ENCODE data around the gene MYADM. TPM values are rescaled to one million over a fixed set of nuclear protein-coding genes. Genes with fewer than 3 reads are reported as not detected.

The MYADM gene
- total RNA-seq, 1 donor from 2014 or later: 80.4 TPM

- Mint-ChIP-seq H3K36me3 (ENCODE audit: insufficient read depth) (no peaks in the 10 kb centered on the region), H3K9me3 (ENCODE audit: low read depth) (no peaks in the 10 kb centered on the region), H3K27ac (no peak overlapping the region), H3K4me1 (ENCODE audit: low read depth) (peaks cover 8% of the 10 kb centered on the region), H3K27me3 (peaks cover 71% of the 10 kb centered on the region), H3K4me3 (ENCODE audit: low read depth) (no peak overlapping the region)
- TF ChIP-seq CTCF (IDR thresholded peaks at IDR 0.05; ENCODE audit: unreplicated experiment): peak; percentile 45
- DNase-seq (ENCODE audit: low spot score, unreplicated experiment): no peak
Observed at GRCh38 chr19:53912653-53913052, 45.0 kb downstream of the MYADM start.

- Mint-ChIP-seq H3K27ac (no peak overlapping the region), H3K36me3 (ENCODE audit: insufficient read depth) (no peaks in the 10 kb centered on the region), H3K27me3 (peaks cover 56% of the 10 kb centered on the region), H3K9me3 (ENCODE audit: low read depth) (no peaks in the 10 kb centered on the region), H3K4me1 (ENCODE audit: low read depth) (no peaks in the 10 kb centered on the region), H3K4me3 (ENCODE audit: low read depth) (no peak overlapping the region)
- DNase-seq (ENCODE audit: low spot score, unreplicated experiment): no peak
- no peak for TF ChIP-seq CTCF (IDR thresholded peaks at IDR 0.05; ENCODE audit: unreplicated experiment)
Observed at GRCh38 chr19:53915000-53915399, 47.3 kb downstream of the MYADM start.

GRCh38 chr19:53916004-53916403 lies 48.3 kb downstream of the MYADM start:
- Mint-ChIP-seq H3K9me3 (ENCODE audit: low read depth) (no peaks in the 10 kb centered on the region), H3K27me3 (peaks cover 46% of the 10 kb centered on the region), H3K36me3 (ENCODE audit: insufficient read depth) (no peaks in the 10 kb centered on the region), H3K27ac (no peak overlapping the region), H3K4me1 (ENCODE audit: low read depth) (no peaks in the 10 kb centered on the region), H3K4me3 (ENCODE audit: low read depth) (no peak overlapping the region)
- DNase-seq (ENCODE audit: low spot score, unreplicated experiment): no peak
- no peak for TF ChIP-seq CTCF (IDR thresholded peaks at IDR 0.05; ENCODE audit: unreplicated experiment)

GRCh38 chr19:53917356-53917755 lies 49.7 kb downstream of the MYADM start:
- Mint-ChIP-seq H3K27ac (no peak overlapping the region), H3K27me3 (peaks cover 32% of the 10 kb centered on the region), H3K9me3 (ENCODE audit: low read depth) (no peaks in the 10 kb centered on the region), H3K36me3 (ENCODE audit: insufficient read depth) (no peaks in the 10 kb centered on the region), H3K4me3 (ENCODE audit: low read depth) (no peak overlapping the region), H3K4me1 (ENCODE audit: low read depth) (no peaks in the 10 kb centered on the region)
- no peak for TF ChIP-seq CTCF (IDR thresholded peaks at IDR 0.05; ENCODE audit: unreplicated experiment)
- no peak for DNase-seq (ENCODE audit: low spot score, unreplicated experiment)

Other genes starting within 250 kb of the MYADM start
- not detected in 2 replicates for gene DPRX, start 235.9 kb upstream of the MYADM start, total RNA-seq
- not detected in 2 replicates for gene NLRP12, start 43.6 kb upstream of the MYADM start, total RNA-seq
- gene PRKCG, start 14.3 kb downstream of the MYADM start, total RNA-seq: 6.5 and 8.4 TPM in 2 replicates
- 0.18 TPM in 1 of 2 replicates, not detected in the other for gene CACNG7, start 41.4 kb downstream of the MYADM start, total RNA-seq
- 0.36 and 0.40 TPM in 2 replicates for gene CACNG8, start 95.1 kb downstream of the MYADM start, total RNA-seq
- 7.6 and 8.4 TPM in 2 replicates for gene CACNG6, start 123.8 kb downstream of the MYADM start, total RNA-seq
- not detected in 2 replicates for gene VSTM1, start 196.0 kb downstream of the MYADM start, total RNA-seq
- not detected in 2 replicates for gene TARM1, start 213.5 kb downstream of the MYADM start, total RNA-seq
- gene OSCAR, start 232.9 kb downstream of the MYADM start, total RNA-seq: not detected in 2 replicates
- gene NDUFA3, start 235.0 kb downstream of the MYADM start, total RNA-seq: 139 and 162 TPM in 2 replicates
- 21.1 and 21.8 TPM in 2 replicates for gene TFPT, start 247.8 kb downstream of the MYADM start, total RNA-seq
- gene PRPF31, start 247.9 kb downstream of the MYADM start, total RNA-seq: 71.3 and 78.8 TPM in 2 replicates

Measured in progenitor cell of endocrine pancreas (in vitro differentiated cells).